ENCODE data around the gene EPHA5. TPM values are rescaled to one million over a fixed set of nuclear protein-coding genes. Genes with fewer than 3 reads are reported as not detected.

Gene EPHA5
- total RNA-seq, 1 experiment from 2014 or later: not detected

DNA sequence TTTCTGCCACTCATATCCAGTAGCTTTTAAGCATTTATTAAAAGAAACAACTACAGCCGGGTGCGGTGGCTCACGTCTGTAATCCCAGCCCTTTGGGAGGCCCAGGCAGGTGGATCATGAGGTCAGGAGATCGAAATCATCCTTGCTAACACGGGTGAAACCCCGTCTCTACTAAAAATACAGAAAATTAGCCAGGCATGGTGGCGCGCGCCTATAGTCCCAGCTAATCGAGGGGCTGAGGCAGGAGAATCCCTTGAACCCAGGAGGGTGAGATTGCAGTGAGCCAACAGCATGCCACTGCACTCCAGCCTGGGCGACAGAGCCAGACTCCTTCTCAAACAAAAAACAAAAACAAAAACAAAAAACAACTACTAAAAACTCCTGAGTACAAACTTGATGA lies 119.8 kb downstream of the EPHA5 start:
- no peaks in the 10 kb centered on the region for H3K4me1 ChIP-seq (ENCODE audit: insufficient read depth, low read length)
- H4K5ac ChIP-seq (ENCODE audit: insufficient read length, low read depth, low read length): no peak overlapping the region
- H2AK5ac ChIP-seq (ENCODE audit: insufficient read length, low read length): no peak overlapping the region
- no peak overlapping the region for H2BK15ac ChIP-seq (ENCODE audit: low read depth, low read length)
- no CpG with 5 or more reads among the region's 11 CpGs for WGBS (ENCODE audit: extremely low coverage, insufficient read length, low lambda C conversion rate)
- no peak overlapping the region for H4K91ac ChIP-seq (ENCODE audit: insufficient read length, low read depth, low read length)
- H3K9me3 ChIP-seq (ENCODE audit: control insufficient read depth, low read depth, low read length): no peaks in the 10 kb centered on the region
- H2BK20ac ChIP-seq (ENCODE audit: low read depth, low read length, poor library complexity, severe bottlenecking): no peak overlapping the region
- H3K4me1 Mint-ChIP-seq: no peaks in the 10 kb centered on the region
- H3K79me2 ChIP-seq (ENCODE audit: insufficient read depth, low read length): no peaks in the 10 kb centered on the region
- no peak overlapping the region for H2BK120ac ChIP-seq (ENCODE audit: low read depth, low read length, poor library complexity, severe bottlenecking)
- H3K79me1 ChIP-seq (ENCODE audit: insufficient read depth, low read depth, low read length, poor library complexity, severe bottlenecking): no peaks in the 10 kb centered on the region
- H3K9ac ChIP-seq (ENCODE audit: extremely low read depth, insufficient read length, low read length): no peak overlapping the region
- no peak overlapping the region for H3K4me2 ChIP-seq (ENCODE audit: insufficient read depth, insufficient read length, low read length)
- no peak overlapping the region for H3K4me3 Mint-ChIP-seq
- no peak overlapping the region for H3T11ph ChIP-seq (ENCODE audit: low read length)
- H3K27ac ChIP-seq (ENCODE audit: insufficient read length, low read depth, low read length): no peak overlapping the region
- no peak overlapping the region for H2BK5ac ChIP-seq (ENCODE audit: insufficient read length, low read length)
- no peak overlapping the region for H2AFZ ChIP-seq (ENCODE audit: low read length)
- no peak overlapping the region for H3K4ac ChIP-seq (ENCODE audit: low read depth, low read length)
- H2BK12ac ChIP-seq (ENCODE audit: insufficient read length, low read depth, low read length): no peak overlapping the region
- no peak overlapping the region for H3K56ac ChIP-seq (ENCODE audit: insufficient read length, low read depth, low read length)
- H3K27me3 ChIP-seq (ENCODE audit: insufficient read depth, low read length): no peaks in the 10 kb centered on the region
- no peaks in the 10 kb centered on the region for H3K27me3 Mint-ChIP-seq (ENCODE audit: low read depth)
- H3K27ac Mint-ChIP-seq: peak overlapping the region in 1 of 3 experiments; percentile 76; a peak in 1 of 7 replicates
- no peaks in the 10 kb centered on the region for H3K36me3 Mint-ChIP-seq (ENCODE audit: insufficient read depth in 1 of 3, low read depth in 3 of 3)
- no peak overlapping the region for H3K14ac ChIP-seq (ENCODE audit: insufficient read depth, low read length)
- H3K23me2 ChIP-seq (ENCODE audit: insufficient read length, low read depth, low read length, poor library complexity, severe bottlenecking): no peaks in the 10 kb centered on the region
- H3K9me3 Mint-ChIP-seq: no peaks in the 10 kb centered on the region
- TF ChIP-seq, protein P1, sequence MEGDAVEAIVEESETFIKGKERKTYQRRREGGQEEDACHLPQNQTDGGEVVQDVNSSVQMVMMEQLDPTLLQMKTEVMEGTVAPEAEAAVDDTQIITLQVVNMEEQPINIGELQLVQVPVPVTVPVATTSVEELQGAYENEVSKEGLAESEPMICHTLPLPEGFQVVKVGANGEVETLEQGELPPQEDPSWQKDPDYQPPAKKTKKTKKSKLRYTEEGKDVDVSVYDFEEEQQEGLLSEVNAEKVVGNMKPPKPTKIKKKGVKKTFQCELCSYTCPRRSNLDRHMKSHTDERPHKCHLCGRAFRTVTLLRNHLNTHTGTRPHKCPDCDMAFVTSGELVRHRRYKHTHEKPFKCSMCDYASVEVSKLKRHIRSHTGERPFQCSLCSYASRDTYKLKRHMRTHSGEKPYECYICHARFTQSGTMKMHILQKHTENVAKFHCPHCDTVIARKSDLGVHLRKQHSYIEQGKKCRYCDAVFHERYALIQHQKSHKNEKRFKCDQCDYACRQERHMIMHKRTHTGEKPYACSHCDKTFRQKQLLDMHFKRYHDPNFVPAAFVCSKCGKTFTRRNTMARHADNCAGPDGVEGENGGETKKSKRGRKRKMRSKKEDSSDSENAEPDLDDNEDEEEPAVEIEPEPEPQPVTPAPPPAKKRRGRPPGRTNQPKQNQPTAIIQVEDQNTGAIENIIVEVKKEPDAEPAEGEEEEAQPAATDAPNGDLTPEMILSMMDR (conservative IDR thresholded peaks at IDR 0.05): no peak
- no peak overlapping the region for H3K23ac ChIP-seq (ENCODE audit: insufficient read length, low read depth, low read length)
- no peak overlapping the region for H4K8ac ChIP-seq (replicated peaks; ENCODE audit: insufficient read length, low read depth, low read length)
- no peak for DNase-seq
- no peaks in the 10 kb centered on the region for H4K20me1 ChIP-seq (ENCODE audit: control insufficient read depth, insufficient read depth, insufficient read length)
- no peak overlapping the region for H3K18ac ChIP-seq (ENCODE audit: insufficient read length, low read depth, low read length)
